GM18870 (cell line): ENCODE data around the gene GSS.

Experiments
- ATAC-seq: cut with Tn5 transposase; IDR thresholded peaks from one replicate; pipeline ENCODE4 v1.9.1; 2021; ENCODE audit warnings: moderate library complexity; ENCODE audit not compliant: unreplicated experiment

Gene GSS

DNA sequence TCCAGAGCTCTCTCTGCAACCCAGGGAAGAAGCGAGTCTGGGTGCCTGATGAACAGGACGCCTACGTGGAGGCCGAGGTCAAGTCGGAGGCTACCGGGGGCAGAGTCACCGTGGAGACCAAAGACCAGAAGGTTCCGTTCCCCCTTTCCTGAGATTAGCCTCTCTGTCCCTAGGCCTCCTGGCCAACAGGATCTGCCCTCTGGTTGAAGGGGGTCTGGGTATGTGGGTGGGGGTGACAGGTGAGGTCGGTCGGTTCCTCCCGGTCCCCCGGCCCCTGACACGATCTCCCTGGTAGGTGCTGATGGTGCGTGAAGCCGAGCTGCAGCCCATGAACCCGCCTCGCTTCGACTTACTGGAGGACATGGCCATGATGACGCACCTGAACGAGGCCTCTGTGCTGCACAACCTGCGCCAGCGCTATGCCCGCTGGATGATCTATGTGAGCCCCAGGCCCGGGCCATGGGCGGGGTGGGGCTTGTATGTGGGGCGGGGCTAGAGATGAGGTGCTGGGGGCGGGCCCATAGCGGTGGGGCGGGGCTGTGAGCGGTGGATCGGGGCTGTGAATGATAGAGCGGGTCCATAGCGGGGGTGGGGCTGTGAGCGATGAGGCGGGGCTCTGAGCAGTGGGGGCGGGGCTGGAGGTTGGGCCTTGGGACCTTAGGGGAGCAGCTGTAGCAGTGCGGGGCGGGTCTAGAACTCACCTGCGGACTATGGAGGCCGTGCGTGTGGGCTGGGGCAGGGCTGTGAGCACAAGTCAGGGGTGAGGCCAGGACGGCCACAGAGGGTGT, 24.0 kb upstream of the GSS start:
- ATAC-seq = no peak

- no peak for ATAC-seq
Observed at GRCh38 chr20:34978092-34978744, 22.6 kb upstream of the GSS start.

- ATAC-seq = no peak
Observed at GRCh38 chr20:34977365-34978091, 21.9 kb upstream of the GSS start.

- no peak for ATAC-seq
Observed at GRCh38 chr20:34976286-34976685, 20.7 kb upstream of the GSS start.

- no peak for ATAC-seq
Observed at GRCh38 chr20:34974246-34974645, 18.6 kb upstream of the GSS start.

DNA sequence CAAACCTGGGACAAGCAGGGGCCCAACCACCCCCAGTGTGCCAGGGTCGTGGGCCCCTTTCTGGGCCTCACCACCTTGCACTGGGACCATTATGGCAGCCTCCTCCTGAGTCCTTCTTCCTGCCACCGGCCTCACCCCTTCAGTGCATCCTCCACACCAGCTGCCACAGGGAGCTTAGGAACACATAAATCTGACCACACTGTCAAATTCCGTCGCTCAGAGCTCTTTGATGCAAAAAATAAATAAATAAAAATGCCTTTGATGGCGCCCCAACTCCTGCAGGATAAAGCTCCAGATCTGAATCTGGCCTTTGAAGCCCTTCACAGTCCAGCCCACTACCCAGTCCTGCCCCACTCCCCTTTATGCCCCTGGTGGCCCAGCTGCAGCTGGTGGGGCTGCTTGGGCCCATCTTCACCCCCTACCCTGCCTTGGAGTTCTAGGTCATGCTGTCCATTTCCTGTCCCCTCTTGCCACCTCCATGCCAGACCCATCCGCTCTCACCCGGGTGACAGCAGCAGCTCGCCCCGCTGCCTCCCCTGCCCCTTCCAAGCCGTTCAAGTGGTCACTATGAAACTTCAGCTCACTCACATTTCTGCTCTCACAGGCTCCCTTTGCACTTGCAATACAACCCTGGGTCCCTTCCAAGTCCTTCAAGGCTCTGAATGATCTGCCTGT, 16.1 kb upstream of the GSS start:
- no peak for ATAC-seq

GRCh38 chr20:34970846-34971560, 15.4 kb upstream of the GSS start:
- no peak for ATAC-seq

DNA sequence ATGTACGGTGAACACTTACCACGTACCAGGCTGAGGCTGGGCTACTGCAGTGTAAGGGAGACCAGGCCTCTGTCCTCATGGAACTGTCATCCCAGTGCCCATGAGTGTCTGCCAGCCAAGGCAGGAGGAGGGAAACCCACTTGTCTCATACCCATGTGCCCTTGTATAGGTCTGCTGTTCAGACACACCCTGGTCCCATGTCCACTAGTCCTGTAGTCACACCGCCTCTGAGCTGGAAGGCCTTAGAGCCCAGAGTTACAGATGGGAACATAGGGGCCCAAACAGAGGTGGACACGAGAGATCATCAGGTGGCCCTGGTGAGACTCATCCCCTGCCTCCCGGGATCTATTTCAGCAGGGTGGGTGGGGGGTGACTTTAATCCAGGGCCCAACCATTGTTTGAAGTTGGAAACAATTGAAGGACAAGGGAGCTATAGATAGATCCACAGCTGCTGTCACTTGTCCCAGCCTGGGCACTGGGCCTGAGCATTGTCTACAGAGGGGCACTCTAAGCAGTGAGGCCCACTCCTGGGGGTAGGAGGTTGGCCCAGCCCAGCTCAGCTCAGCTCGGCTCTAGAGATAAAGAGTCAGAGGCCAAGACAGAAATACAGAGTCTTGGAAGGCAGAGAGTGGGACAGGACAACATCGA, 14.7 kb upstream of the GSS start:
- ATAC-seq = no peak

- no peak for ATAC-seq
Observed at GRCh38 chr20:34968042-34968775, 12.6 kb upstream of the GSS start.

GRCh38 chr20:34967421-34967820, 11.8 kb upstream of the GSS start:
- ATAC-seq = no peak

DNA sequence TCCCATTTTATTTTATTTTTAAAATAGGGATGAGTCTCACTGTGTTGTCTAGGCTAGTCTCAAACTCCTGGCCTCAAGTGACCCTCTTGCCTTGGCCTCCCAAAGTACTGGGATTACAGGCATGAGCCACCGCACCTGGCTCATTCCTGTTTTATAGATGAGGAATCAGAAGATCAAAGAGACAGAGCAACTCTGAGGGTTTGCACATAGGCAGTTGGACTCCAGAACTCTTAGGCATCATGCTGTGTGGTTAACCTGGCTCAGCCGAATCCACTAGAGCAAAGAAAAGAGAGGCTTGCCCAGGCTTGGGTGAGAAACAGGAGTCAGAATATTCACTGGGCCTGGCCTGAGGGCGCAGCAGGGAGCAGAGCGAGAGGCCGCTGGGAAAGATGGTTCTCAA, 9.4 kb upstream of the GSS start:
- ATAC-seq = no peak

DNA sequence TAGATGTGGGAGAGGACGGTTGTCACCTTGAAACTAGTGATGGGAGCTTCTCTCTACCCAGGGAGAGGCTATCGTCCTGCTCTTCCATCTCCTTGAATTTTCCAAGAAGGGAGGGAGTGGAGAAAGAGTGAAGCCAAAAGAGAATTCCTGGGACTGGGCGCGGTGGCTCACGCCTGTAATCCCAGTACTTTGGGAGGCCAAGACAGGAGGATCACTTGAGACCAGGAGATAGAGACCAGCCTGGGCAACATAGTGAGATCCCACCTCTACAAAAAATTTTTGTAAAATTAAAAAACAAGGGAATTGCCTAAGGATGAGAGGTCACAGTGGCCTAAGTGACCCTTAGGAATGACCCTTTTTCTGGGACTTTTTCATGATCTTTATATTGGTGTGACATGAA, 8.9 kb upstream of the GSS start:
- no peak for ATAC-seq

DNA sequence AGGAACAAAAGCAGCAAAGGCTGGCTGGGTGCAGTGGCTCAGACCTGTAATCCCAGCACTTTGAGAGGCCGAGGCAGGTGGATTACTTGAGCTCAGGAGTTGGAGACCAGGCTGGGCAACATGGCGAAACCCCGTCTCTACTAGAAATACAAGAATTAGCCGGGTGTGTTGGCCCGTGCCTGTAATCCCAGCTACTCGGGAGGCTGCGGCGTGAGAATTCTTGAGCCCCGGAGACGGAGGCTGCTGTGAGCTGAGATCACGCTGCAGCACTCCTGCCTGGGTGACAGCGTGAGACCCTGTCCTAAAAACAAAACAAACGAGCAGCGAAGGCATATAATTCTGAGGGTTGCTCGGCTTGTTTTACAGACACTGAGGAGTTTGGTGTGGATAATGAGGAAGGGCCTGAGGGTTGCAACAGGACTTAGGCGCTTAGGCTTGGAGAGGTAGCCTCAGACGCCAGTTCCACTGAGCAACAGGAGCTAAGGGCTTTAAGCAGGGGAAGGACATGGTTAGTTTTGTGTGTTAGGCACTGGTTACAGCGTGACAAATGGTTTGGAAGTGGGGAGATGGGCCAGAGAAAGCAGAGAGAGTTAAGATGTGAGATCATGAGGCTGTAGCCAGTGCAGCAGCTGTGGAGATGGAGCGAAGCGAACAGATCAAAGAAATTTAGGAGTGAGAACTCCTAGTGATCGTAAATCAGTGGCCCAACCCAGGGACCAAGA, 1.3 kb upstream of the GSS start:
- no peak for ATAC-seq

- ATAC-seq = no peak
Observed at GRCh38 chr20:34956041-34956458, 444 bp upstream of the GSS start.

- ATAC-seq = no peak
Observed at GRCh38 chr20:34954904-34955230, 739 bp downstream of the GSS start.

- no peak for ATAC-seq
Observed at GRCh38 chr20:34953960-34954359, 1.6 kb downstream of the GSS start.

GRCh38 chr20:34952671-34953070, 2.9 kb downstream of the GSS start:
- no peak for ATAC-seq

- no peak for ATAC-seq
Observed at GRCh38 chr20:34951652-34952051, 4.0 kb downstream of the GSS start.

DNA sequence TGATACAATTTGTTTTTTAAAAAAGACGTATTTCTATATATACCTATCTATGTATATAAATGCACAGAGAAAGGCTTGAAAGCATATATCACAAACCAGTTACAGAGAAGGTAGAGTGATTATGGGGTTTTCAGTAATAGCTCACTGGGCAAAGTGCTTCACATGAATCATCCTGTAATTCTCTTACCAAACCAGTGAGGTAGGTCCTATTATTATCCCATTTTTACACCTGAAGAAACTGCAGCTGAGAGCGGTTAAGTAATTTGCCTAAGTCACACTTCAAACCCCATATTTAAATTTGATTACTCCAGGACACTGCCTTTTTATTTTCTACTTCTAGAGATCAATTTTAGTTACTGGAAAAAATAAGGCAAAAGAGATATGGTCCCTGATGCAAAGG, 4.4 kb downstream of the GSS start:
- no peak for ATAC-seq
